ENCODE data around the gene ASTN2.

Gene ASTN2

DNA sequence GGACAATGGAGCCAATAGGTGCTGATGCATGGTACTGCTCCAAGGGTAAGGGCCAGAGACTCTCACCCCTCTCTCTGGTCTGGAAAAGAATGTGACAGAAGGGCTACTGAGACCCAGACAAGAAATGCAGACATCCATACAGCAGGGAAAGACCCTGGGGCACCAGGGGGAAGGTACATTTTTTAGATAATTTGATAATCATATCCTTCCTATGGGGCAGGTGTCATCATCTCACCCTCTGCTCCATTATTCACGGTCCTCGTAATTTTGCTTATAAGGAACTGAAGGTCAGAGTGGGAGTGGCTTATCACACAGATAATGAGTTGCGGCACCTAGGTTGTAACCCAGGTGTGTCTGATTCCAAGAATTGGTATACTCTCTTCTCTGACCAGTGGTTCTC, 637.7 kb downstream of the ASTN2 start:
- Histone ChIP-seq H3K36me3 (ENCODE audit: control insufficient read depth in 1 of 2, insufficient read depth in 2 of 2, low read length in 2 of 2) (no peaks in the 10 kb centered on the region), H3K9me3 (ENCODE audit: control insufficient read depth in 1 of 2, low read length in 2 of 2) (no peaks in the 10 kb centered on the region), H3K27me3 (ENCODE audit: low read depth, low read length) (no peaks in the 10 kb centered on the region), H3K27ac (ENCODE audit: low read length) (no peak overlapping the region), H3K4me1 (ENCODE audit: control insufficient read depth in 1 of 2, insufficient read depth in 2 of 2, low read length in 2 of 2) (no peaks in the 10 kb centered on the region), H3K4me3 (ENCODE audit: low read depth in 1 of 2, low read length in 2 of 2) (no peak overlapping the region)

DNA sequence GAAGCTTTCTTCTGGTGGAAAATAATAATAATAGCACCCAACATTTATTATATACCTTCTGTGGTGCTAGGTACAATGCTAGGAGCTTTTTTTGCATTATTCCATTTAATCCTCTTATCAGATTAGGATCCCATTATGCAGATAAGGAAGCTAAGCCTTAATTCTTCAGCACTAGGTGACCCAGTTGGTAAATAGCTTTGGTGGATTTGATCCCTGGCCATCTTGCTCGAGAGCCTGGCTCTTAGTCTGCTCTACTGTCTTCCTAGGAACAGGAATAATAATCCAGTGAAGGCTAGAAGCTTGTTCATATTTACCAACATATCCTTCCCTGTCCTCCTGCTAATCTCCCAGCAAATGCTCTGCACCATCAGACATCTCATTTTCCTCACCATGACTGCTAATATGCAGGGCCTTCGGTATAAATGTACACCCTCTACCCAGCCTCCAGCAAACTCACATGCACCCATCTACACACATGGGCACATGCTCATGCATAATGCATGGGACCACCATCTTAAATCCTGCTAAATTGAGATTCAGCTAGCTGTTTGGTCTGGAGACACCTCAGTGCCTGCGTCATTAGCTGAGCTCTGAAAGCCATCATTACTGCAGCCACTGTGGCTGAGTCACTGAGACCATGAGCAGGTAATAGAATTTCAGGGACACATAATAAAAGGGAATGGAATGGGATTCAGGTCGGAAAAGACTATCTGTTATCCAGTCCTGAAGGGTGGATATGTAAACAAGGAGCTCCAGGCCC, 640.3 kb downstream of the ASTN2 start:
- Histone ChIP-seq H3K4me1 (ENCODE audit: control insufficient read depth in 1 of 2, insufficient read depth in 2 of 2, low read length in 2 of 2) (no peaks in the 10 kb centered on the region), H3K27me3 (ENCODE audit: low read depth, low read length) (no peaks in the 10 kb centered on the region)

DNA sequence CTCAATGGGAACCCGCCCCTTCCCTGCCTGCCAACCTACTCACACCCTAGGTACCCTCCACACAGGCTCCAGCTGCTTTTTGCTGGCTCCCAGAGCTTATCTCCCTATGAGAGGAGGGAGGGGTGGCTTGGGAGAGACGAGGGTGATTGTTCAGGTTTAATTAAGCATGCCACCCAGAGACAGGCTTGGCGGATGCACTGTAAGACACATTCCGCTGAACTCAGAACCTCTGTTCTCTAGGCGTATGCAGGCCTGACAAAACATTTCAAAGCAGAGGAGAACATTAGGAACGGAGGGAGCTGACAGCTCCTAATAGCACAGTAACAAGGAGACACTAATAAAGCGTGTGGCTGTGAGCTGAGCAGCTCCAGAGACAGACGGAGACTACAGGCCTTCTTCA, 647.6 kb downstream of the ASTN2 start:
- no peak overlapping the region for H3K4me3 ChIP-seq (ENCODE audit: low read depth in 1 of 2, low read length in 2 of 2)
- H3K9me3 ChIP-seq (ENCODE audit: control insufficient read depth in 1 of 2, low read length in 2 of 2), result no peaks in the 10 kb centered on the region
- H3K27me3 ChIP-seq (ENCODE audit: low read depth, low read length), result no peaks in the 10 kb centered on the region
- H3K27ac ChIP-seq (ENCODE audit: low read length), result no peak overlapping the region
- H3K36me3 ChIP-seq (ENCODE audit: control insufficient read depth in 1 of 2, insufficient read depth in 2 of 2, low read length in 2 of 2), result no peaks in the 10 kb centered on the region
- H3K4me1 ChIP-seq (ENCODE audit: control insufficient read depth in 1 of 2, insufficient read depth in 2 of 2, low read length in 2 of 2), result no peaks in the 10 kb centered on the region

More for the DNA sequence above, 640.3 kb downstream of the ASTN2 start:
- Histone ChIP-seq H3K27ac (ENCODE audit: low read length) (no peak overlapping the region), H3K36me3 (ENCODE audit: control insufficient read depth in 1 of 2, insufficient read depth in 2 of 2, low read length in 2 of 2) (no peaks in the 10 kb centered on the region), H3K4me3 (ENCODE audit: low read depth in 1 of 2, low read length in 2 of 2) (no peak overlapping the region), H3K9me3 (ENCODE audit: control insufficient read depth in 1 of 2, low read length in 2 of 2) (no peaks in the 10 kb centered on the region)

DNA sequence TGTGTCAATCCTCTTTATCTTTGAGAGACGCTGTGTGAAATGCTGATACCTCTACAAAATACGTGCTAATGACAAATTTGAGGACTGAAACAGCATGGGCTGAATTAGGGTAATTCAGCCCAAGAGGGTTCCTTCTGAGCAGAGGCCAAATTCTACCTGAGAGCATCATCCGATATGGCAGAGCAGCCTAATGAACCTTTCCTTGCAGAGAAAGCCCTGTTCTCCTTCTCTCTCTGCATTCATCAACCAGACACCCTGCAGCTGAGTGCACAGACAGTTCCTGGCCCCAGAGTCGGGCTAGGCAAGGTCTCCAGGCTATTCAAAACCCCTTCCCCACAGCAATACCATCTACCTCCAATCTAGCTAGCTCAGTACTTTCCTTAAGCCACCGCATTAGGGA, 649.8 kb downstream of the ASTN2 start:
- Histone ChIP-seq H3K27me3 (ENCODE audit: low read depth, low read length) (no peaks in the 10 kb centered on the region), H3K36me3 (ENCODE audit: control insufficient read depth in 1 of 2, insufficient read depth in 2 of 2, low read length in 2 of 2) (no peaks in the 10 kb centered on the region), H3K9me3 (ENCODE audit: control insufficient read depth in 1 of 2, low read length in 2 of 2) (no peaks in the 10 kb centered on the region), H3K4me3 (ENCODE audit: low read depth in 1 of 2, low read length in 2 of 2) (no peak overlapping the region), H3K27ac (ENCODE audit: low read length) (no peak overlapping the region), H3K4me1 (ENCODE audit: control insufficient read depth in 1 of 2, insufficient read depth in 2 of 2, low read length in 2 of 2) (no peaks in the 10 kb centered on the region)

DNA sequence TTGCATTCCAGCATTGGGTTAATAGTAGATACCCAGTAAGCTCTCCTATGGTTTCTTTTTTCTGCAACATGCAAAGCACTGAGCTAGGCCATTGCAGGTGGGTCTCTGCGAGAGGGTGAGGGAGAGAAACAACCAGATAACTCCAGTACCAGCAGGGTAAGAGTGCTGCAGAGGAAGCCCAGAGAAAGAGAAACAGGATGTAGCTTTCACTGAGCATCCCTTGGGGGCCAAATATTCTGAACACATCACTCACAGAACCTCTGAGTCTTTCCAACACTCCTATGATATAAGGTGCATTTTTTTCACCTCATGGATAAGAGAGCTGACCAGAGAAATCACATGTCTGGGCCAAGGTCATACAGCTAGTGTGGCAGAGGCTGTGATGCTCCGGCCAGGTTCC, 651.1 kb downstream of the ASTN2 start:
- H3K27me3 ChIP-seq (ENCODE audit: low read depth, low read length), result no peaks in the 10 kb centered on the region
- H3K36me3 ChIP-seq (ENCODE audit: control insufficient read depth in 1 of 2, insufficient read depth in 2 of 2, low read length in 2 of 2), result no peaks in the 10 kb centered on the region
- H3K9me3 ChIP-seq (ENCODE audit: control insufficient read depth in 1 of 2, low read length in 2 of 2), result no peaks in the 10 kb centered on the region
- no peak overlapping the region for H3K27ac ChIP-seq (ENCODE audit: low read length)
- H3K4me1 ChIP-seq (ENCODE audit: control insufficient read depth in 1 of 2, insufficient read depth in 2 of 2, low read length in 2 of 2), result no peaks in the 10 kb centered on the region
- no peak overlapping the region for H3K4me3 ChIP-seq (ENCODE audit: low read depth in 1 of 2, low read length in 2 of 2)

DNA sequence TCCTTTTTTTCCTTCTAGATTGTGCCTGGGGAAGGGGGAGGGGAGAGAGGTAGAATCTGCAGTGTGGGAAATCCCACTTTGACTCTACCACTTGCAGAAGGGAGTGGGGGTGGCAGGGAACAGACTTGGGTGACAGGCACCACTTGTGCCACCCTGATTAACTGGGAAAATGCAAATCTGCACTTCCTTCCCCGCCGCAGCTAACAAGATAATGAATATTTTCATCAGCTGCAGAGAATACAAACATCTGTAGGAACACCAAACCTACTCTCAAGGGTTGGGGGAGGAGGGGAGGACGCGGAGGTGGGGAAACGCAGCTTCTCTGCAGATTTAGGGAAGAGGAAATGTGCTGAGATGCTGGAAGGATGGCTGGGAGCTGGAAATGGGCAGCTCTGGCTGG, 654.2 kb downstream of the ASTN2 start:
- Histone ChIP-seq H3K9me3 (ENCODE audit: control insufficient read depth in 1 of 2, low read length in 2 of 2) (peaks cover 0 to 2% of the 10 kb centered on the region in 2 donors), H3K27me3 (ENCODE audit: low read depth, low read length) (no peaks in the 10 kb centered on the region), H3K27ac (ENCODE audit: low read length) (no peak overlapping the region), H3K4me3 (ENCODE audit: low read depth in 1 of 2, low read length in 2 of 2) (no peak overlapping the region), H3K36me3 (ENCODE audit: control insufficient read depth in 1 of 2, insufficient read depth in 2 of 2, low read length in 2 of 2) (no peaks in the 10 kb centered on the region), H3K4me1 (ENCODE audit: control insufficient read depth in 1 of 2, insufficient read depth in 2 of 2, low read length in 2 of 2) (no peaks in the 10 kb centered on the region)

DNA sequence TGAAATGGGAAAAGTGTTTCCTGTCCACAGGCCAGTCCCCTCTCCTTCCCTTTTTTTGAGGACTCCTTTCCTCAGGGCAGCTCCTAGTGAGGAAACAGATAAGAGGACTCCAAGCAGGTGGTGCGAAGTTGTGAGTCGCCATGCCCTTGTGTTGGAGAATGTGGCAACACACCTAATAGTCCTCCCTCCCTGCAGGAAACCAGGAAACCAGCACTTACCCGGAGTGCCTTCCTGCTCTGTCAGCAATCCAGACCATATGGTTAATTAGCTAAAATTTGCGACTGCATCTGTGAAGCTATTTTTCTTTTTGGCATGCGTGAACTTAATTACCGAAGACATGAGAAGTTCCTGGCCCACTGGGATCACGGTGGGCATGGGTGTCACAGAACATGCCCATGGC, 657.8 kb downstream of the ASTN2 start:
- H3K4me1 ChIP-seq (ENCODE audit: control insufficient read depth in 1 of 2, insufficient read depth in 2 of 2, low read length in 2 of 2), result no peaks in the 10 kb centered on the region
- no peak overlapping the region for H3K4me3 ChIP-seq (ENCODE audit: low read depth in 1 of 2, low read length in 2 of 2)
- H3K36me3 ChIP-seq (ENCODE audit: control insufficient read depth in 1 of 2, insufficient read depth in 2 of 2, low read length in 2 of 2), result no peaks in the 10 kb centered on the region
- peaks cover 0 to 4% of the 10 kb centered on the region in 2 donors for H3K9me3 ChIP-seq (ENCODE audit: control insufficient read depth in 1 of 2, low read length in 2 of 2)
- no peak overlapping the region for H3K27ac ChIP-seq (ENCODE audit: low read length)
- H3K27me3 ChIP-seq (ENCODE audit: low read depth, low read length), result no peaks in the 10 kb centered on the region

DNA sequence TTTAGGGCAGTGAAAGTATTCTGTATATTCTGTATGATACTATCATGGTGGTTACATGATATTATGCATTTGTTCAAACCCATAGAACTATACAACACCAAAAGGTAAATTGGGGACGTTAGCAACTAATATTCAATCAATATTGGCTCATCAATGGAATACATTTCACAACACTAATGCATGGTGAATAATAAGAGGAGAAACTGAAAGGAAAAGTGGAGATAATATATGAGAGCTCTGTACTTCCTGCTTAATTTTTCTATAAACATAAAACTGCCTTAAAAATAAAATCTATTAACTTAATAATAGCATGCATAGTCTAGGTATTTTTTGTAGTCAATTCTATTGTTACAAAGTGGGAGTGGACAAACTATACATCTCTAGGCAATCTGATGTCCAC, 661.5 kb downstream of the ASTN2 start:
- Histone ChIP-seq H3K9me3 (ENCODE audit: control insufficient read depth in 1 of 2, low read length in 2 of 2) (peaks cover 0 to 4% of the 10 kb centered on the region in 2 donors), H3K4me1 (ENCODE audit: control insufficient read depth in 1 of 2, insufficient read depth in 2 of 2, low read length in 2 of 2) (no peaks in the 10 kb centered on the region), H3K4me3 (ENCODE audit: low read depth in 1 of 2, low read length in 2 of 2) (no peak overlapping the region), H3K27me3 (ENCODE audit: low read depth, low read length) (no peaks in the 10 kb centered on the region), H3K36me3 (ENCODE audit: control insufficient read depth in 1 of 2, insufficient read depth in 2 of 2, low read length in 2 of 2) (no peaks in the 10 kb centered on the region), H3K27ac (ENCODE audit: low read length) (no peak overlapping the region)

DNA sequence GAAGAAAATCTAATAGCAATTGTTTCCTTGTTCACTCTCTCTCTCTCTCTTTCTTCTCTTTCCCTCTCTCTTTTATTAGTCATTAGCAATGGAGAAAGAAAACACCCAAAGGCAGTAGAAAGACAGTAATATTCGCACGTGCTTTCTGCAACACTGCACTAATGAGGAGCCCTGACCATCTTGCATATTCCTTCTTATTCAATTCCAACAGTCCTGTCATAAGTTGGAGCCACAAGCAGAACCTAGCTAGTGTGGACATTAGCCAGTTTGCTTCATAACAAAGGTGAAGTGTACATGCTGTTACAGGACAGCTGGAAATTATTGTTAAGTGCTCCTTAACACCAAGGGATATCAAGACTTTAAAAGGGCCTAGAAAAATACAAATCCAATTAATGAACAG, 664.3 kb downstream of the ASTN2 start:
- H3K4me3 ChIP-seq (ENCODE audit: low read depth in 1 of 2, low read length in 2 of 2), result no peak overlapping the region
- H3K27ac ChIP-seq (ENCODE audit: low read length), result no peak overlapping the region
- no peaks in the 10 kb centered on the region for H3K4me1 ChIP-seq (ENCODE audit: control insufficient read depth in 1 of 2, insufficient read depth in 2 of 2, low read length in 2 of 2)
- H3K36me3 ChIP-seq (ENCODE audit: control insufficient read depth in 1 of 2, insufficient read depth in 2 of 2, low read length in 2 of 2), result no peaks in the 10 kb centered on the region
- no peaks in the 10 kb centered on the region for H3K27me3 ChIP-seq (ENCODE audit: low read depth, low read length)
- peaks cover 0 to under 1% of the 10 kb centered on the region in 2 donors for H3K9me3 ChIP-seq (ENCODE audit: control insufficient read depth in 1 of 2, low read length in 2 of 2)

DNA sequence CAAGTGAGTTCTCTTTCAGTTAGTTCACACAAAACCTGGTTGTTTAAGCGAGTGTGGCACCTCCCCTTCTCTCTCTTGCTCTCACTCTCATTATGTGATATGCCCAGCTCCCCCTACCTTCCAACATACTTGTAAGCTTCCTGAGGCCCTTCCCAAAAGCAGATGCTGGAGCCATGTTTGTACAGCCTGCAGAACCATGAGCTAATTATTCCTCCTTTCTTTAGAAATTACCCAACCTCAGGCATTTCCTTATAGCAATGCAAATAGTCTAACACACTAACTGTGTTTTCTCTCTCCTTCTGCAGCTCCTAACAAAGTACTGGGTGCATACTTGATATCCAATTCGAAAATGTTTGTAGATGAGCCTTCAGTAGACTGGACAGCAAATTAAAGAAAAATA, 665.1 kb downstream of the ASTN2 start:
- Histone ChIP-seq H3K4me1 (ENCODE audit: control insufficient read depth in 1 of 2, insufficient read depth in 2 of 2, low read length in 2 of 2) (no peaks in the 10 kb centered on the region), H3K4me3 (ENCODE audit: low read depth in 1 of 2, low read length in 2 of 2) (no peak overlapping the region), H3K27ac (ENCODE audit: low read length) (no peak overlapping the region), H3K9me3 (ENCODE audit: control insufficient read depth in 1 of 2, low read length in 2 of 2) (no peaks in the 10 kb centered on the region), H3K27me3 (ENCODE audit: low read depth, low read length) (no peaks in the 10 kb centered on the region), H3K36me3 (ENCODE audit: control insufficient read depth in 1 of 2, insufficient read depth in 2 of 2, low read length in 2 of 2) (no peaks in the 10 kb centered on the region)

DNA sequence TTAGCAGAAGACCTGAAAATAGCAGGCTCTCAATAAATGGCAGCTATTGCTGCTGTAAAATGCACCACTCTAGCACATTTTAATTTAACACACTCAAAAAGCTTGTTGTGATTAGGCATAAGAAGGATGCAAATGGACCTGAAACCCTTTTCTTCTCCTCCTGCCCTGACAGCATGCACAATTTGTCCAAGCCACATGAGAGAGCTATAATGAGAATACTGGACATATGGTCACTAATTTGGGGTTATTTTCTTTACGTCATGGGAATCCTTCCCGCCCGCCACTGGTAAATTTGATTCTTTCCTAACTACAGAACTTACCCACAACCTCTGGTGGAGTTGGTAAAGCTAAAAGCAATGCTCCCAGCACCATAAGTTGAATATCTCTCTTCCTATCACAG, 665.7 kb downstream of the ASTN2 start:
- no peaks in the 10 kb centered on the region for H3K27me3 ChIP-seq (ENCODE audit: low read depth, low read length)

DNA sequence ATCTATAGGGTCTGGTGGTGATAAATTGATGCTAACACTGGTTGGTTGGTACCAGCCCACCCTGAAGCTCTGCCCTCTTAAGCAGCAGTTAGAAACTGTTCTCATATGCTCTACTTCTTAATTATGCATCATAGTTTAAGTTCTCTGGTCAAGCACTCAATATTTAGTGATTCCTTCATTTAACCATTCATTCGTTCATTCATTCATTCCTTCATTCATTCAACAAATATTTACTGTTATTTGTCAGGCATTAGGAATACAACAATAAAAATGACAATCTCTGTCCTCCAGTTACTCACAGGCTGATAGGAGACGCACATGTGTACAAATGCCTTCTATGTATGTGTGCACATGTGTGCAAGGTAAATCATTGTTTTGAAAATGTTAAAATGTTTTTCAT, 673.1 kb downstream of the ASTN2 start:
- Histone ChIP-seq H3K4me1 (ENCODE audit: control insufficient read depth in 1 of 2, insufficient read depth in 2 of 2, low read length in 2 of 2) (peaks cover 0 to 5% of the 10 kb centered on the region in 2 donors), H3K36me3 (ENCODE audit: control insufficient read depth in 1 of 2, insufficient read depth in 2 of 2, low read length in 2 of 2) (no peaks in the 10 kb centered on the region), H3K27ac (ENCODE audit: low read length) (no peak overlapping the region), H3K27me3 (ENCODE audit: low read depth, low read length) (no peaks in the 10 kb centered on the region), H3K9me3 (ENCODE audit: control insufficient read depth in 1 of 2, low read length in 2 of 2) (no peaks in the 10 kb centered on the region), H3K4me3 (ENCODE audit: low read depth in 1 of 2, low read length in 2 of 2) (no peak overlapping the region)

More for the DNA sequence above, 665.7 kb downstream of the ASTN2 start:
- H3K27ac ChIP-seq (ENCODE audit: low read length), result no peak overlapping the region
- H3K36me3 ChIP-seq (ENCODE audit: control insufficient read depth in 1 of 2, insufficient read depth in 2 of 2, low read length in 2 of 2), result no peaks in the 10 kb centered on the region
- H3K4me3 ChIP-seq (ENCODE audit: low read depth in 1 of 2, low read length in 2 of 2), result no peak overlapping the region
- H3K9me3 ChIP-seq (ENCODE audit: control insufficient read depth in 1 of 2, low read length in 2 of 2), result no peaks in the 10 kb centered on the region
- no peaks in the 10 kb centered on the region for H3K4me1 ChIP-seq (ENCODE audit: control insufficient read depth in 1 of 2, insufficient read depth in 2 of 2, low read length in 2 of 2)
